NCI-H69 (cell line): ENCODE data around the gene STXBP4.

Experiments
- DNase-seq: peaks from one replicate; lab custom pipeline; 2025; lab: John Stamatoyannopoulos, UW

Gene STXBP4

DNA sequence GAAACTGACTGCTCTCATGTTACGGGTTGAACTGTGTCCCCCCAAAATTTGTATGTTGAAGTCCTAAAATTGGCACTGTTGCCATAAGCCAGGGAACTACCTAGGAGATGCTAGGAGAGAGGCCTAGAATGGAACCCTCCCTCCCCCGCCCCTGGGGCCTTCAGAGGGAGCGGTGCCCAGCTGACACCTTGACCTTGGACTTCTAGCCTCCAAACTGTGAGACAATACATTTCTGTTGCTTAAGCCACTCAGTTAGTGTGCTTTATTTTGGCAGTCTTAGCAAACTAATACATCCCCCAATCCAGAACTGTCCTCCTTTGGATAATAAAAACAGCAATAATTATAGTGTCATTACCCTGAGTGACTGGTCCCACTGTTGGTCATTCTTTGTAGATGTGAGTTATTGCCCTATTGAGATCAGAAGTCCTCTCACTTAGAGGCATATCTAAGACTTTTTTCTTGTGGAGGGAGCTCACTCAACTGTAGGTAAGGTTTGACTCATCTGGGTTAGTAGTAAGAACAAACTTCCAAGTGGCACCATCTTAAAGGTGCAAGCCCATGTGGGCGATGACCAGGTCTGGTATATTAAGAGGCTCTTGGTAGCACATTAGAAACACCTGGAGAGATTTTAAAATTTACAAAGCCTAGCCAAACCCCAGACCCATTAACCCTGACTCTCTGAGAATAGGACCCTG is 203.2 kb downstream of the STXBP4 start:
- no peak for DNase-seq

DNA sequence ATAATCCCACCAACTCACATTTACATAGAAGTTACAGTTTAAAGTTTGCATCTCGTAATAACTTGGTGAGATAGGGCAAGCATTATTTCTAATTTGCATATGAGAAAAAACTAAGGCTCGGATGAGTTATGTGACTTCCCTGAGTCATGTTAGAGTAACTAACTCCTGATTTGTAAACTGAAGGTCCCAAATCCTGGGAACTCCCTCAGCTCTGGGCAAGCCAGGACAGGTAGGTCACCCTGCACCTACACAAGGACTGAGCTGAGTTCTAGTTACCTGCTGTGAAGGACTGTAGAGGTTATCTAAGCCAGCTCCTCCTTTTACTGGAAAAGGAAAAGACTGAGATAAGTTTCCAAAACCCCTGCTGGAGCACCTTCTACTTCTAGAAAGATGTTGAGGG is 204.0 kb downstream of the STXBP4 start:
- no peak for DNase-seq

DNA sequence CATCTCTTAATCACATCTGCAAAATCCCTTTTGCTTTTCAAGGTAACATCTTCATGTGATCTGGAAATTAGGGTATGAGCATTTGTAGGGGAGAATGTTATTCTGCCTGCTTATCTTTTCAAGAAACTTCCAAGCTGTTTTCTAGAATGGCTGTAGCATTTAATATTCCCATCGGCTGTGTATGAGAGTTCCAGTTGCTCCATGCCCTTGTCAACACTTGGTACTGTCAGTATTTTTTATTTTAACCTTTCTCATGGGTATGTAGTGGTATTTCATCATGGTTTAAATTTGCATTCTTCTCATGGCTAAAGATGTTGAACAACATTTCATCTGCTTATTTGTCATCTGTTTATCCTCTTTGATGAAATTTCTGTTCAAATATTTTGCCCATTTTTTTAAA is 205.6 kb downstream of the STXBP4 start:
- DNase-seq, result no peak

DNA sequence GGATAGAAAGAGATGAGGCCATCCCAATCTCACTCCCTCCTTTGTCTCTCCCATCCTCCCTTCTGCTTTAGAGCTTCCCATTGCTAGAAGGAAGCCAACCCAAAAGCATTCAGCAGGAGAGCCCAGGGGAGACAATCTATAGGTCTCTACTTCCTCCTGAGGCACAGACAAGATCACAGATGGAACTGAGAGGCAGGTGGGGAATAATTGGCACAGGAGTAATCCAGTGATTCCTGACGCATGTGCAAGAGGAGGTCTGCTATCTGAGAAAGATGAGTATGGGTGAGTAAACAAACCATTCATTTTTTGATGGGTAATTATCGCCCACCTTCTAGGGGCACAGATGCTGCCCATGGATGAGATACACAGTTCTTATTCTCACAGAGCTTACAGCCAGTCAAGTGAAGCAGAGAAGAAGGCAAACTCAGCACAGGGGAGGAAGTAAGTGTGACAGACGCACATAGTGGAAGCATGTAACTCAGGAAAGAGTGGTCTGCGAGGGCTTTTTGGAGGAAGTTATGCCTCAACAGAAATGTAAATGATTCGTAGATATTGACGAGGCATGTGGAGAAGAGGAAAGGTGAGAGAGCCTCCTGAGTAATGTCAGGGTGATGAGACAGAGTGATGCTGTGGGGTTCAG is 207.3 kb downstream of the STXBP4 start:
- DNase-seq, result peak; percentile 93

DNA sequence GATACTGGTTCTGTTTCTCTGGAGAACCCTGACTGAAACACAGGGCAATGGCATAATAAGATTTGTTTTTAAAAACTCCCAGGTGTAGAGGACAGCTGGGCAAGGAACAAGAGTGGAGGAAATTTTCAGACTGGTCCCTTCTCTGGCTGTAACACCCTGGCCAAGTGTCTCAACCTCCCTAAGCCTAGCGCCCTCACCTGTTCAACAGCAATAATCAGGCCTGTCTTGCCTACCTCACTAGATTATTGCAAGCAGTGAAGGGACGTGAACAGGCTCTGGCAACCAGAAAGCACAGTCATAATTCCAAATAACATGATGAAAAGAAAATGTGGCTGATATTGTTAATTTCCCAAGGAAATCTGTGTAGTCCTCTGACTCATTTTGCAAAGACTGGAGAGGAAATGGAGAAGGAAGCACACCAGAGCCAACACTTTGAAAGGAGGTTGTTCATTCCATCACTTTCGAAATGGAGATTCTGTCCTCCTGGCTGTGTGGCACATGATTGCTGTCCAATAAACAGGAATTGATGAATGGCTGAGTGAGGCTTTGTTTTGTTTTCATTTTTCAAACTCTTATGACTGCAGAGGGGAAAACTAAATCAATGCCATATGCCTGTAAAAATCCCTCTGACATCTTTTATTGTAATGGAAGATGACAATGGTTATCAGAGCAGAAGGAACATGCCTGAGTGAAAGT is 208.7 kb downstream of the STXBP4 start:
- DNase-seq, result peak; percentile 73

DNA sequence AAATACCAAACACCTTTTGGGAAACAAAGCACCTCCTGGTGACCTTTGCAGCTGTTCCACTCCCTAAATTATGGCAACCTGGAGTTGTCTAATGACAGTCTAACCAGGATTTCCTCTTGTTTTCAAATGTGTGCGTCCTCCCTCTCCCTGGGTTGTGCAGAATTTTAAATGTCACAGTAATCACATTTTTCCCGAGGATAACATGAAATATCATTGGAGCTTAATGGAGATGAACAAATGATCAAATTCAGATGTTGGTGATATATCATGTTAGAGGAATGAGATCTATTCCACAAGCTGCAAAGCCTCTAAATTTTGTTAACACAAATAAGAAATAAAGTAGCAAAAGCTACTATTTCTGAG is 209.3 kb downstream of the STXBP4 start:
- peak; percentile 87 for DNase-seq

DNA sequence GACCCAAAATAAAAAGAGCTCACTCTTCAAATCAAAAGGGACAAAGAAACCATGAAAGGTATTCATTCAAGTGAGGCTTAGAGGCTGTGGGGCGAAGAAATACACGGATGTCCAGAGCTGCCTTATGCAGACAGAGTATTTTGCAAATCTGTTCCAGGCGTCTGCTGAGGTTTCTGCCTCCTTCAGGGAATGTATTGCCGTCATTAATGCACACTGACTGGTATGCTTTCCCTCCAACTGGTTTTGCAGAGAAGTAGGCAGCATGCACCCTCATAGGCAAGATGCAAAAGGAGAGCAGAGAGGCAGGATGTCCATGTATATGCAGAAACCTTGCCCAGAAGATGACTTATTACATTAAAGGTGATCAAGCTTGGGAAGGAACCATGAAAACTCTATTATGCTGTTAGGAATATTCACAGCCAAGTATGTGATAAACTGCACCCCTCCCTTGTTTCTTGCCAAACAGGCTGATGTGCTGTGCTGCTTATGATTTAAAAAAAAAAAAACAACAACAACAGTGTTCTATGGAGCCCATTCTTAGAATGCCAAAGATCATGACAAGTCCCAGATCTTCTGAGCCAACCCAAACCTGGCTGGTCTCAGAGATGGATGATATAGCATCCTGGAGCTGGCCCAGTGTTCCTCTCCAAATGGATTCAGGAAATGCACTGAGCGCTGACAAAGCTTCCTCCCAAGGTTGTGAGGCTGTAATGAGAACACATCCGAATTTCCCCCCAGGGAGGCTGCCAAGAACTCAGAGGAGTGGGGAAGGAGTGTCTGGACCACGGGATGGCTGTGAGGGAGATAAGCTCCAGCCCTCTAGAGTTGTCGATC is 218.6 kb downstream of the STXBP4 start:
- DNase-seq, result no peak

DNA sequence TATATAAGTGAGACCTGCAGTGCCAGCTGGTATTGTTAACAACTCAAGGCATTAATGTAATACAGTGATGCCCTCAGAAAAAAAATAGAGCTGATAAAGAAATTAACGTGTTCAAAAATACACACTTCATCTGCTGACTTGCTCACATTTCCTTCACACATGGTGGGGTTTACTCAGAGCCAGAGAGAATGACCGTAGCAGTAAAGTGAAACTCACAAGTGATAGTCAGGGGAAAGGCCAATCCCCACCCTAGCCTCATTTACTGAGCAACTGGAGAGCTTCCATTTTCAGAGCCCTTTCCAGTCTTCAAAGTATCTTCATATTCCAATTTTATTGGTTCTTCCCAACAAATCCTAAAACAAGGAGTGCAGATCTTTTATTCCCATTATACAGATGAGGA is 222.2 kb downstream of the STXBP4 start:
- DNase-seq, result no peak

DNA sequence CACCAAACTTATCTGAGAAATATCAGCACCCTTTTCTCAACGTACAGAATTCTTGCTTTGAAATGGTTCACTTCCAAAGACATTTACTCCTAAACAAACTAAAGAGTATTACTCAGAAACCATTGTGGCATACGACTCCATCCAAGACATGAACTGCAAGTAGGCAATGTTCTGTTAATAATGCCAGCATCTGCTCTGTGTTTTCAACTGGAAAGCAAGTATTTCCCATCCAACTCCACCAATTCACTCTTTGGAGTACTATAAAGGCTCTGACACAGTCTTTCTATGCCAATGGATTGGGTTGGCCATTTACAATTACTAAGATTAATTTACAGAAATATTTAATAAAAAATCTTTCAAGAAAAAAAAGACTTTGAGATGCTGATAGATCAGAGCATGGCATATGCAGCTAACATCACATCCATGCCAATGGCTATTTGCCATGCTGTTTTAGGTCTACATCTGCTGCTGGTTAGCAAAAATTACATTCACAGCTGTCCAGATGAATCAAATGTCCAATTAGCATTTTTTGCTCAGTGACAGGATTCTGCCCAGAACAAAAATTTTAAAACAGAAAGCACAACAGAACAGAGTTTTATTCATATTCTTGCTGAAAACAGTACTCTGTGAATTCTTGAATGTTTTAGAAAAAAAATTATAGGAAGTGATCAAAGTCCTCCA is 230.3 kb downstream of the STXBP4 start:
- no peak for DNase-seq

DNA sequence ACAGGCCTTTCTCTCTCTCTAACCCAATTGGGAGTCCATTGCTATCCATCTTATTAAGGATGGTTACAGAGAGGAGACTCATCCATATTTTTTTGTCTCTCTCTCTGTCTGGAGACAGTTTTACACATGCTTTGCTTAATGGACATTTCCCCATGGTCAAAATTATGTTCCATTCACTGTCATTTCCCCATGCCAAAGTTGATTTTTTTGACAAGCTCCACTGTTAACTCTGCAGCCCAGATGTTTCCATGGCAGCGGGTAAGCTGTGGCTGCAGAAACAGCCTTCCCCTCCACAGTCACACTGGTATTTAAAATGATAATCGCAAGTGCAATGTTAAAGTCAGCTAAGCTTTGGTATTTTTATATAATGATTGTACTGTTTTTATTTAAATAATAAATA is 232.3 kb downstream of the STXBP4 start:
- no peak for DNase-seq

DNA sequence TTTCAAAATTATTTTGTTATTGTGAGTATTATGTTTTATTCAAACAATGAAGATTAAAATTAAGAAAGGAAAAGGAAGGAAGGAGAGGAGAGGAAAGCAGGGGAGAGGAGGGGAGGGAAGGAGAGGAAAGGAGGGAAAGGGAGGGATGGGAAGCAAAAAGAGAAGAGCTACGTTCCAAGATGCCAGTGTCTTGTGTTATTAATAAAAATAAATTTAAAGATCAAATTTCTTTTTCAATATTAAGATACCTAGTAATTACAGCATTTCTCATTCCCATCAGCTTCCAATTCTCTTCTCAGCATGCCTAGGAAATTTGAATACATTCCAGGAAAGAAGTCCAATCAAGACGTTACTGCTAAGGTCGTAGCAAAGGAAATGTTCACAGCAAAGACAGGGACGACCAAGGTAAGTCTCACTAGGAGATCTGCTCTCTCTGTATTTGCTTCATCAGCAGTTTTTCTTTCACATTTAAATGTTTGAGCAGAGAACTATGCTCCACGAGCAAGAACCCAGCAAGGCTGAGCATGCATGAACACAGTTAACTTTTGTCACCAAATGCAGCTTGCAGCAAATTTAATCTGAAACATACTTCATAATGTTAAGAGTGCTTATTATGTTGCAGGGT is 232.9 kb downstream of the STXBP4 start:
- peak; percentile 20 for DNase-seq

DNA sequence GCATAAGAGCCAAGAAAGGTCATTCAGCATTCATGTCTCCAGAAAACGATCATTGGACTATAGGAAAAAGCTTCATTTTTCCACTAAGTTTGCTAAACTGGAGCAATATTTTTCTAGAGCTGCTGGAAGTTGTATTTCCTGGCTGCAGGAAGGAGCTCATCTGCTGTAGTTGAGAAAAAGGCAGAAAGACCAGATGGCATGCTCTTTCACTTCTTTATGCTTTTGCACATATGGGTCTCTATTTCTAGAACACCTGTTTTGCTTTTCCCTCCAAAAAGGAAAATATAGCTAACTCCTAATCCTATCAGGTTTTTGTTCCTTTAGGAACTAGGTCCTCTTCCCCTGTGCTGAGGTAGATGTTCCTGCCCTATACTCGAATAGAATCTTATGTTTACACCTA is 234.3 kb downstream of the STXBP4 start:
- peak; percentile 16 for DNase-seq

DNA sequence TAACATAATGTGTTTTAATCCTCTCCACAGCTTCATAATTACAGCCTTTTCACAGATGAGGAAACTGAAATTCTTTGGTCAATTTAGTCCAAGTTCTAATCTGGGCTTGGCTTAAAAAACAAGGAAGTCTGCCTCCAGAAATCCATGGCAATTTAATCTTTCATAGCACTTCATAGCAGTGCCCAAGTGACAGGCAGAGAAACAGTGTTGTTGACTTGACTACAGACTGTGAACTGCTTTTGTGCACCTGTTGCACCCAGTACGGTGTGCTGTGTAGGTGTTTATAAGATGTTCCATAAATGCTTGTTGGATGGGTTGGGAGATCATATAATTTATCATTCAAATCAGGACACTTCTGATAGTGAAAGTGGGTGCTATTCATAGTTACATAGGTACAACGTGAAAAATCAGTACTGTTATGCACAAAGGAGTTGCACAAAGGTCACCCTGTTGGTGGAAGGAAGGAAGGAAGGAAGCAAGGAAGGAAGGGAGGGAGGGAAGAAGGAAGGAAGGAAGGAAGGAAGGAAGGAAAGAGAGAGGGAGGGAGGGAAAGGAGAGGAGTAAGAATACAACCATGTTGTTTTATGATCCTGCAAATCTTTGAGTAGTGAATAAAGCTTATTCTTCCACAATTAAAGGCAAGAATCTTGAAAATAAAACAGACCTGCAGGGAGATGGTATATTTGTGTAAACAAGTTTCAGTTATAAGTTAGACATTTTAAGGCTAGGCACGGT is 239.7 kb downstream of the STXBP4 start:
- no peak for DNase-seq

DNA sequence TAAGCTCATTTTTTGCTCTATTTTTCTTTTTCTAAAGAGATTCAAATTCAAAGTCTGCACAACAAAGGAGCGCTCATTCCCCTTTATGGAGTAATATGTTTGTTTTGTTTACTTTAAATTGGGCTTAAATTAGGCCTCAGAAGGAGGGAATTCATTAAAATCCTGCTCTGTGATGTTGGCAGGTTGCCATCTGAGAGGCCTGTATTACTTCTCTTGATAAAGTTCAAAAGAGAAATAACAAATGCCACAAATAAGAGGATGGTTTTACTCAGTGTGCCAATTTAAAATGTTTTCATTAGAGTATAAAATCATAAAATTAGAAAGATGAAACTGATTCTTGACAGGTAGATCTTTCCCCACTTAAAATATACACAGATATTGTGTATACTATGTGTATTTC is 241.7 kb downstream of the STXBP4 start:
- DNase-seq, result peak; percentile 41

DNA sequence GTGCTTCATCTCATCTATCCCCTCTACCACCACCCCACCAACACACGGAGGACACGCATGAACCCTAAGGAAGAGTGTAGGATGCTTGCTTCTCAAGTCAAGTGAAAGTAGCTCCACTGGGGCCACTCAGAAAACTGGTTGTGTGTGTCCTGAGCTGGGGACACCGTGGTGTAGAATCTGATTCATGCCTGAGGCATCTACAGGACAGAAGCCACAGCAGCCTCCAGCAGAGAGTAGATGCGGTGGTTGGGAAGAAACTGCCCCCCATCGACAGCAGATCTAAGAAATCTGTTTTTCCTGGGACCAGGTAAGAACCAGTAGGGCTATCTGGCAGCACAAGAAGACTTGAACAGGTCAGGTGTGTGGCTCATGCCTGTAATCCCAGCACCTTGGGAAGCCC is 244.3 kb downstream of the STXBP4 start:
- DNase-seq, result no peak

DNA sequence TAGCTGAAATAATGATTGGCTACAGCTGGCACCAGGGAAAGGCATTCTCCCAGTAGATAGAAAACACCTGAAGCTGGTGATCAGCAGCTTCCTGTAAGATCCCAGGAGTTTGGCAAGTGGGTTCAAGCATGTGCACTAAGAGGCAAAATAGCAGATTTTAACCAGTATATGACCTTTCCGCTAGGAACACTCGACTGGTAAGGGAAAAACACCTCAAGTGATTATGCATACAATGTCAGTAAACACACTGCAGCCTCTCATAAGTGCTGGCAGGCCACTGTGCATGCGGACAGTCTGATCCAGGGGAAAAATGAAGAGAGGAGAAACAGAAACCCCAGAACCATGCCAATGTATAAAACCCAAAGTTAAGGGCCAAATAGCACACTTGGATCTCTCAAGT is 247.1 kb downstream of the STXBP4 start:
- DNase-seq, result no peak

DNA sequence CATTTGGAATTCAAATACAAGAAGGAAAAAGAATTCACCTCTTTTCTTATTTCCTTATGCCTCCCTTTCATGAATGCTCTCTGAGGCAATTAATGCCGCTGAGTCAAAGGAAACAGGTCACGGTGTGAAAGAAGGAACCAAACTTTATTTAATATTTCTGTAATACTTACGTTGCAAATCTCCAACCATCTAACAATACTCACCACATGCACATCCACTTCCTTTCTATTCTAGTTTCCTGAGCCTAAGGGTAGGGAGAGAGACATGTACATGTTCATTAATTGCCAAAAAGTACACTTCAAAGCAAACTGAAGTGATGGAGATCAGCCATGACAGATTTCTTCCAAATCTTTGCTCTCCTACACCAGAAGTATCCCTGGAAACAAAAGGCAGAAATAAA is 248.3 kb downstream of the STXBP4 start:
- no peak for DNase-seq

DNA sequence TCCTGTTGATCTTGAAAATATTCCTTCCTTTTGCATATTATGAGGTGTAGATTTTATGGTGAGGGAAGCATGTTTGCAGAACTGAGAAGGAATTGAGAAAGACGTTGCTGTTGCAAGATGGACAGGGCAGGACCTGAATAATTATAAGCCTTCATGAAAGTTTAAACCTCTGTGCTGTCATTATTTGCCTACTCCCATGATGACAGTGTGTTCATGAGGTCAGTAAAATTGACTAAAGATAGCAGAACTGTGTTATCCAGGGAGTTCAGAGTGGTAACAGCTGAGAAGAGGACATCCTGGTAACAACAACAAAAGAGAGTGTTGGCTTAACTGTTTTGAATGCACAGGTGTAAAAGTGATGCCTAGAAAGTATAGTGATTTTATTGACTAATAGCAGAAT is 250.9 kb downstream of the STXBP4 start:
- DNase-seq, result no peak

DNA sequence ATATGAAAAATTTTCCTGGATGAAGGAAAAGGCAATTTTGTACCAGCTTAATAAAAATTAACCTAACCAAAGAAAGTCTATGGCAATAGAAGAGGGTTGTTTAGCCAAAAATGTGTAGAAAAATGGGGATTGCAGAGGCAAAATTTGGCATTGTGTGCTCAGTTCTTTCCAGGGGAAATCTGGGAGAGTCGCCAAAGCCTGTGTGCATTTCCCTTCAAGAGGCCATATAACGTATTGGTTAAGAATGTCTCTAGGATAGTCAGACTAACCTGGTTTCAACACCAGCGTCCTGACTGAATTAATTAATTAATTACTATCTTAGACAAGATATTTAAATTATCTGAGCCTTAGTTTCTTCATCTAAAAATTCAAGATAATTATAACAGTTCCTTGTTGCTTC is 251.4 kb downstream of the STXBP4 start:
- no peak for DNase-seq
